Measurements from ENCODE around the gene RNPEPL1.

DNA sequence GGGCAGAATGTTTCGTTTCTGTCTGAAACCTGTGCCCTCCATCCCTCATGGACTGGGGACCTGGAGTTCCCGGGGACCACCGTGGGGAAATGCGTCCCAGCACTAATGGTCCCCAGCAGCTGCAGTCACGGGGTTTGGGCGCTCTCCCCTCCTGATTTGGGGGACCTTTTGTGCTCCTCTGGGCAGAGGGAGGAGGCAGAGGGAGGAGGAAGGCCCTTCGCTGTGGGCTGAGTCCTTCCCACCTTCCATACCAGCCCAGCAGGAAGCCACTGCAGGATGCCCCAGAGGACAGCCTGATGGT lies 60.2 kb downstream of the RNPEPL1 start:
- TF ChIP-seq POLR2A (IDR thresholded peaks at IDR 0.05): no peak
- no peak for TF ChIP-seq CTCF (IDR thresholded peaks at IDR 0.05)
- TF ChIP-seq POLR2AphosphoS5 (IDR thresholded peaks at IDR 0.05): no peak
- TF ChIP-seq EP300 (IDR thresholded peaks at IDR 0.05): no peak

Measured in sigmoid colon (tissue), 4 donors.